GM21576 (cell line): ENCODE measurements around the gene ATP5PO.

ENCODE experiments used
- ATAC-seq: cut with Tn5 transposase; IDR thresholded peaks from one replicate; pipeline ENCODE4 v1.9.1; 2021; ENCODE audit warnings: mild to moderate bottlenecking, moderate library complexity; ENCODE audit not compliant: unreplicated experiment

Gene ATP5PO

GRCh38 chr21:33915368-33916199 is at the start of gene ATP5PO:
Gene ATP5PO, minus strand, starts transcription at chr21:33915804. Its CDS starts 41 bp downstream, at chr21:33915763.
- ATAC-seq: peak; percentile 99

GRCh38 chr21:33964706-33965325 is 49.2 kb upstream of the ATP5PO start:
- no peak for ATAC-seq

- no peak for ATAC-seq
Observed at GRCh38 chr21:33963848-33964555, 48.4 kb upstream of the ATP5PO start.

GRCh38 chr21:33962290-33962689 is 46.7 kb upstream of the ATP5PO start:
- ATAC-seq: no peak

GRCh38 chr21:33961061-33961460 is 45.5 kb upstream of the ATP5PO start:
- ATAC-seq: no peak

GRCh38 chr21:33959680-33960079 is 44.1 kb upstream of the ATP5PO start:
- no peak for ATAC-seq

GRCh38 chr21:33954395-33954794 is 38.8 kb upstream of the ATP5PO start:
- no peak for ATAC-seq

- no peak for ATAC-seq
Observed at GRCh38 chr21:33951276-33952178, 35.9 kb upstream of the ATP5PO start.

- ATAC-seq: no peak
Observed at GRCh38 chr21:33950431-33951079, 35.0 kb upstream of the ATP5PO start.

GRCh38 chr21:33949516-33950430 is 34.2 kb upstream of the ATP5PO start:
- ATAC-seq: no peak

GRCh38 chr21:33948951-33949444 is 33.4 kb upstream of the ATP5PO start:
- no peak for ATAC-seq

GRCh38 chr21:33948096-33948950 is 32.7 kb upstream of the ATP5PO start:
- ATAC-seq: peak; percentile 47

- ATAC-seq: peak; percentile 48
Observed at GRCh38 chr21:33947451-33948095, 32.0 kb upstream of the ATP5PO start.

- no peak for ATAC-seq
Observed at GRCh38 chr21:33945652-33946270, 30.2 kb upstream of the ATP5PO start.

GRCh38 chr21:33944185-33944763 is 28.7 kb upstream of the ATP5PO start:
- no peak for ATAC-seq

GRCh38 chr21:33943293-33943692 is 27.7 kb upstream of the ATP5PO start:
- ATAC-seq: no peak

GRCh38 chr21:33942426-33942825 is 26.8 kb upstream of the ATP5PO start:
- ATAC-seq: no peak
